ENCODE data around the gene MAPK1. TPM values are rescaled to one million over a fixed set of nuclear protein-coding genes. Genes with fewer than 3 reads are reported as not detected.
"Not testable (repeated sequence)": the region's sequence is repeated elsewhere in the genome, so short reads cannot be mapped to it uniquely, and the experiment has no call there.

MAPK1 gene
- total RNA-seq, 6 donors from 2014 or later: 50.2 to 180 (median 65.9) TPM

DNA sequence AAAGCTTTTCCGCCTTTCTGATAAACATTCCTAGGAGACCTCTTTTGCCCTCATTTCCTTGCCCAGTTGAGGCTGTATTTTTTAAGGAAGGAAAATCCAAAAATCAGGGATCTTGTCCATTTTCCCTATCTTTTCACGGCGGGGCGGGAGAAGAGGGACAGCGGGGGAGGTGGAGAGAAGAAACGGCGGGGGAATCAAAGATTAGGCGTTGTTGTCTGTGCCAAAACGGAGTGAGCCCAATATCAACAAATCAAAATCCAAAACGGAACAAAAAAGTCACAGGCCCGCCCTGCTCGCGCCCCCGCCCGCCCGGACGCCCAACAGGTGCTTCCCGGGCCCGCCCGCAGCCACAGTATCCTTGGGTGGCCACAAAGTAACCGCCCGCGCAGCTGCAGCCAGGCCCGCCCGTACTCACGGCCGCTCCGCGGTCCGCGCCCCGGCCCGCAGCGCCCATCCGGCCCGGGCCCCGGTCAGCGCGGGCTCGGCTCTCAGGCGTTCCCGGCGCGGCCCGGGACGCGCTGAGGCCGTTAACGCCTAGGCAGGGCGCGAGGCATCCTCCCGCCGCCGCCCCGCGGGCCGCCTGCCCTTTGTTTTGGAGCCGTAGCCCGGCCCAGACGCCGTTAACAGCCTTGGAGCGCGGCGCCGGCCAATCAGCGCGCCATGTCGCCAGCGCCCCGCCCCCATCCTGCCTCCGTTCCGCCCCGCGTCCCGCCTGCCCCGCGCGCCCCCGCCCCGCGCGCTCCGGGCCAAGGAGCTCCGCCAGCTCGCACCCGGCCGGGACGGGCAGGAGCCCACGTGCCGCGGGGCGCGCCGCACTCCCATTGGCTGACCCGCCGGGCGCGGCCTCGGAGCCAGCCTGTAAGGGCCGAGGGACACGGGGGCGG lies 132.0 kb downstream of the MAPK1 start, which contains the start of gene YPEL1:
Gene YPEL1 (minus strand): TSS at position 595 of the 884 bp plus-strand sequence. CDS start 25,050 bp downstream, outside the sequence.
- Histone ChIP-seq H3K4me3 (peak within 1 kb of the TSS; percentile 49 to 85 (median 70)), H3K4me1 (peaks cover 9 to 19% (median 13%) of the 10 kb centered on the region in 4 donors), H3K9me3 (no peaks in the 10 kb centered on the region), H3K27me3 (no peaks in the 10 kb centered on the region), H3K27ac (peak within 1 kb of the TSS; percentile 72 to 88 (median 79)), H3K36me3 (no peaks in the 10 kb centered on the region)
- ATAC-seq (ENCODE audit: low FRiP score in 2 of 2) (peak; percentile 98 to 99), DNase-seq (peak; percentile 97 to 100)
- TF ChIP-seq CTCF (IDR thresholded peaks at IDR 0.05) (peak in 2 of 6 experiments; percentile 30), POLR2A (IDR thresholded peaks at IDR 0.05) (peak in 3 of 4 donors; percentile 77 to 99 (median 98)), POLR2AphosphoS5 (IDR thresholded peaks at IDR 0.05) (peak; percentile 4 to 91), EP300 (IDR thresholded peaks at IDR 0.05) (no peak)
- 1 to 2% methylated on average over 10 to 17 of the region's 102 CpGs for WGBS, 2 donors

- no peaks in the 10 kb centered on the region for H3K9me3 ChIP-seq
- ATAC-seq (ENCODE audit: low FRiP score in 2 of 2) (no peak), DNase-seq (no peak)
- no peak for TF ChIP-seq POLR2A (IDR thresholded peaks at IDR 0.05)
- no peak for TF ChIP-seq POLR2AphosphoS5 (IDR thresholded peaks at IDR 0.05)
- no peak for TF ChIP-seq EP300 (IDR thresholded peaks at IDR 0.05)
- TF ChIP-seq CTCF (IDR thresholded peaks at IDR 0.05): no peak
- peaks cover 9 to 19% (median 13%) of the 10 kb centered on the region in 4 donors for H3K4me1 ChIP-seq
- H3K27ac ChIP-seq: peak overlapping the region; percentile 72 to 88 (median 79)
- no peaks in the 10 kb centered on the region for H3K36me3 ChIP-seq
- peak overlapping the region; percentile 49 to 85 (median 70) for H3K4me3 ChIP-seq
- 4 to 18% methylated on average over 7 to 8 of the region's 8 CpGs for WGBS, 2 donors
- no peaks in the 10 kb centered on the region for H3K27me3 ChIP-seq
Measured at GRCh38 chr22:21734540-21735199, 132.8 kb downstream of the MAPK1 start.

DNA sequence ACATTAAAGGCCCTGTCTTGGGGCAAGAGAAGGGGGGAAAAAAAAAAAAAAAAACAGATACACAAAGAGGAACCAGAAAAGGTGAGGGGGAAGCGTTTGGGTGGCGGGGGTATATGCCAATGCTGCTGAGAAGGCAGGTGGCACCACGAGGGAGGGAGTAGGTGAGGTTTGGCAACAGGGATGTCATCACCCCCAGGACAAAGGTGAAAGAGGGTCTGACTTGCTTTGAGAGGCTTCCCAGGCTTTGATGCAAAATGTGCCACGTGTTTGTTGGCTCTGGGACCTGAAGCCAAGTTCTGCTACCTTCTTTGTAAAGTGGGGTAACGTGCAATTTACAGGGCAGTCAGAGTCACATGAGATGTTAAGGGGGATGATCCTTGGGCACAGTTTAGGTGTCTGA lies 135.9 kb downstream of the MAPK1 start:
- Histone ChIP-seq H3K9me3 (no peaks in the 10 kb centered on the region), H3K27me3 (no peaks in the 10 kb centered on the region), H3K27ac (no peak overlapping the region), H3K36me3 (no peaks in the 10 kb centered on the region), H3K4me1 (peaks cover 9 to 17% (median 13%) of the 10 kb centered on the region in 4 donors), H3K4me3 (no peak overlapping the region)
- DNase-seq (no peak), ATAC-seq (ENCODE audit: low FRiP score in 2 of 2) (no peak)
- 83 to 90% methylated on average over 5 of the region's 5 CpGs for WGBS, 2 donors
- TF ChIP-seq POLR2A (IDR thresholded peaks at IDR 0.05): no peak
- no peak for TF ChIP-seq POLR2AphosphoS5 (IDR thresholded peaks at IDR 0.05)
- TF ChIP-seq EP300 (IDR thresholded peaks at IDR 0.05): no peak
- no peak for TF ChIP-seq CTCF (IDR thresholded peaks at IDR 0.05)

GRCh38 chr22:21730535-21731308 lies 136.7 kb downstream of the MAPK1 start:
- Histone ChIP-seq H3K4me1 (peaks cover 7 to 12% (median 10%) of the 10 kb centered on the region in 4 donors), H3K36me3 (no peaks in the 10 kb centered on the region), H3K27ac (no peak overlapping the region), H3K9me3 (no peaks in the 10 kb centered on the region), H3K4me3 (no peak overlapping the region), H3K27me3 (no peaks in the 10 kb centered on the region)
- ATAC-seq (ENCODE audit: low FRiP score in 2 of 2): no peak
- DNase-seq: no peak
- no peak for TF ChIP-seq CTCF (IDR thresholded peaks at IDR 0.05)
- no peak for TF ChIP-seq EP300 (IDR thresholded peaks at IDR 0.05)
- TF ChIP-seq POLR2A (IDR thresholded peaks at IDR 0.05): no peak
- TF ChIP-seq POLR2AphosphoS5 (IDR thresholded peaks at IDR 0.05): no peak
- 90 to 92% methylated on average over 9 of the region's 9 CpGs for WGBS, 2 donors

DNA sequence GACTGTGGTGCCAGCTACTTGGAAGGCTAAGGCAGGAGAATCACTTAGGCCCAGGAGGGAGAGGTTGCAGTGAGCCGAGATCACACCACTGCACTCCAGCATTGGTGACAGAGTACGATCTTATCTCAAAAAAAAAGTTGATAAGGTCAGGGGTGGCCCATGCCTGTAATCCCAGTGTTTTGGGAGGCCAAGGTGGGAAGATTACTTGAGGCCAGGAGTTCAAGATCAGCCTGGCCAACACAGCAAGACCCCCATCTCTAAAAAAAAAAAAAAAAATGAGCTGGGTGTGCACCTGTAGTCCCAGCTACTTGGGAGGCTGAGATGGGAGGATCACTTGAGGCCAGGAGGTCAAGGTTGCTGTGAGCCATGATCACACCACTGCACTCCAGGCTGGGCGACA lies 138.3 kb downstream of the MAPK1 start:
- WGBS, 2 donors: 95 to 99% methylated on average over 3 of the region's 3 CpGs
- DNase-seq; ATAC-seq (ENCODE audit: low FRiP score in 2 of 2): not testable (repeated sequence)

More for the DNA sequence above, 138.3 kb downstream of the MAPK1 start:
- H3K27me3 ChIP-seq, H3K36me3 ChIP-seq, H3K4me3 ChIP-seq, H3K9me3 ChIP-seq, H3K4me1 ChIP-seq, H3K27ac ChIP-seq: not testable (repeated sequence)

All from upper lobe of left lung (tissue), 6 donors.